K562 (cell line): Measurements from ENCODE around the gene CRAT. TPM values are rescaled to one million over a fixed set of nuclear protein-coding genes. Genes with fewer than 3 reads are reported as not detected.
A peak's percentile ranks its signal among the peaks of the same experiment; 100 is the strongest.

Source experiments
- ATF7 ChIP-seq: fragments of 450-650 bp; IDR thresholded peaks from 2 replicates; pipeline ENCODE4 v1.7.1; 2014; ENCODE audit warnings: mild to moderate bottlenecking, moderate library complexity
- CTCF ChIP-seq, 3 experiments: IDR thresholded peaks in 2 of 3; conservative IDR thresholded peaks in 1 of 3; 2 replicates each; pipeline ENCODE4 v1.5.1; 2011 to 2012; ENCODE audit warnings: low read length in 3 of 3, mild to moderate bottlenecking in 3 of 3, control low read depth in 2 of 3, improper control_type of control experiment in 1 of 3, inconsistent platforms in 1 of 3, low read depth in 1 of 3, mixed read lengths in 1 of 3, moderate library complexity in 1 of 3; ENCODE audit not compliant: insufficient read depth in 2 of 3
- DDX20 ChIP-seq: fragments of 450-650 bp; IDR thresholded peaks from 2 replicates; pipeline ENCODE4 v1.6.1; 2016; ENCODE audit warnings: missing genetic modification characterization, low read depth, mild to moderate bottlenecking, missing compliant biosample characterization, moderate library complexity
- ESRRB ChIP-seq: fragments of 250-450 bp; sonication (Bioruptor Pico); IDR thresholded peaks from 2 replicates; pipeline ENCODE4 v1.5.0; 2020; ENCODE audit warnings: mild to moderate bottlenecking, moderate library complexity, borderline replicate concordance
- EZH2 ChIP-seq: IDR thresholded peaks from 2 replicates; pipeline ENCODE4 v1.6.1; 2012; ENCODE audit warnings: low read depth, mild to moderate bottlenecking, inconsistent platforms, low read length, borderline replicate concordance
- ID3 ChIP-seq, 2 experiments: fragments of 250-450 bp in 1 of 2; fragments of 450-650 bp in 1 of 2; sonication (Bioruptor Pico) in 1 of 2; IDR thresholded peaks; 2 replicates each; pipeline versions ENCODE4 v1.6.1 to v1.8.0; 2016 to 2021; ENCODE audit warnings: mild to moderate bottlenecking in 2 of 2, moderate library complexity in 2 of 2, missing compliant biosample characterization in 1 of 2, missing genetic modification characterization in 1 of 2
- KLF13 ChIP-seq: fragments of 450-650 bp; IDR thresholded peaks from 2 replicates; pipeline ENCODE4 v1.6.1; 2016; ENCODE audit warnings: missing genetic modification characterization, low read depth, mild to moderate bottlenecking, missing compliant biosample characterization, moderate library complexity, borderline replicate concordance
- NCOA1 ChIP-seq: fragments of 450-650 bp; IDR thresholded peaks from 2 replicates; pipeline ENCODE4 v1.6.1; 2016; ENCODE audit warnings: low read depth
- NEUROD1 ChIP-seq: fragments of 150-350 bp; IDR thresholded peaks from 2 replicates; pipeline ENCODE4 v1.6.1; 2014; ENCODE audit warnings: borderline replicate concordance, low read length, low read depth; ENCODE audit not compliant: partially characterized antibody
- NONO ChIP-seq, 2 experiments: fragments of 200-400 bp in 1 of 2; fragments of 450-650 bp in 1 of 2; formaldehyde crosslinking in 1 of 2; IDR thresholded peaks; 2 replicates each; pipeline ENCODE4 v1.6.1; 2017; ENCODE audit warnings: low read depth in 2 of 2, mild to moderate bottlenecking in 2 of 2, moderate library complexity in 2 of 2, low read length in 1 of 2
- NR1H2 ChIP-seq: sonication (generic); formaldehyde crosslinking; IDR thresholded peaks from 2 replicates; pipeline ENCODE4 v1.4.0; 2020; ENCODE audit warnings: mild to moderate bottlenecking, missing genetic modification reagents
- POLR2H ChIP-seq: IDR thresholded peaks from 2 replicates; pipeline ENCODE4 v1.6.1; 2016; ENCODE audit warnings: missing genetic modification characterization, low read depth, mild to moderate bottlenecking, control low read depth, missing compliant biosample characterization, moderate library complexity
- SRF ChIP-seq, 2 experiments: fragments of 250-450, 450-650 bp in 1 of 2; sonication (Bioruptor Pico) in 1 of 2; sonication (generic) in 1 of 2; formaldehyde crosslinking; IDR thresholded peaks; 2 replicates each; pipeline versions ENCODE4 v1.5.0 to v1.5.1; 2020 to 2022; ENCODE audit warnings: mild to moderate bottlenecking in 1 of 2, missing genetic modification reagents in 1 of 2
- TCF7L2 ChIP-seq: fragments of 150-350 bp; IDR thresholded peaks from 2 replicates; pipeline ENCODE4 v1.6.1; 2016; ENCODE audit warnings: low read depth, mild to moderate bottlenecking, low read length, moderate library complexity
- ZNF140 ChIP-seq: fragments of 250-450 bp; sonication (Bioruptor Pico); IDR thresholded peaks from 2 replicates; pipeline ENCODE4 v1.8.0; 2021; ENCODE audit warnings: moderate library complexity, mild to moderate bottlenecking, inconsistent platforms
- ZNF232 ChIP-seq: sonication (generic); formaldehyde crosslinking; IDR thresholded peaks from 2 replicates; pipeline ENCODE4 v1.8.0; 2022; ENCODE audit warnings: mild to moderate bottlenecking, missing genetic modification reagents
- ZNF408 ChIP-seq: fragments of 250-450 bp; sonication (Bioruptor Pico); IDR thresholded peaks from 2 replicates; pipeline ENCODE4 v1.4.0; 2020; ENCODE audit warnings: low read depth, mild to moderate bottlenecking, moderate library complexity
- ZNF507 ChIP-seq: conservative IDR thresholded peaks from 2 replicates; pipeline ENCODE4 v1.6.1; 2017; ENCODE audit warnings: missing genetic modification characterization, missing compliant biosample characterization
- polyA plus RNA-seq, 8 experiments: library from polyadenylated mRNA; depleted of rRNA in 4 of 8; stranded (reverse) in 5 of 8; unstranded in 3 of 8; fragments of >200 nt; fragmentation: Nextera tagmentation in 2 of 8; fragmentation: Illumina TruSeq in 1 of 8; extraction: Ambion mirVana in 2 of 8; extraction: Trizol in 1 of 8; gene quantifications; 2 replicates each; pipeline versions ENCODE4 v1.2.1 to v1.2.3, GENCODE V29; 2011 to 2014; ENCODE audit warnings: inconsistent platforms in 1 of 8, missing spikeins in 1 of 8
- total RNA-seq, 7 experiments: library from RNA; depleted of rRNA in 6 of 7; stranded (reverse); fragments of >200 nt in 6 of 7; fragmentation: Illumina TruSeq in 2 of 7; extraction: Trizol in 2 of 7; gene quantifications; 2 replicates each; pipeline versions ENCODE4 v1.2.1 to v1.2.3, GENCODE V29; 2011 to 2021; ENCODE audit warnings: low replicate concordance in 1 of 7
- TF ChIP-seq, protein P1 (sequence below): IDR thresholded peaks from 2 replicates; pipeline ENCODE4 v1.6.1; 2011; ENCODE audit warnings: borderline replicate concordance, low read depth, mild to moderate bottlenecking, moderate library complexity, low read length; ENCODE audit not compliant: insufficient read depth, poor library complexity, severe bottlenecking
- TF ChIP-seq, protein P2 (sequence below): fragments of 450-650 bp; formaldehyde crosslinking; IDR thresholded peaks from 2 replicates; pipeline ENCODE4 v1.4.0; 2020; ENCODE audit warnings: mild to moderate bottlenecking, moderate library complexity

CRAT gene
- total and polyA plus RNA-seq, 9 of the 15 experiments (the other 6 are each of a cell fraction or from before 2014, with no cell fraction given): 0.20 to 13.8 (median 5.4) TPM

- no peak for TF ChIP-seq TCF7L2
- TF ChIP-seq ZNF408 (CRISPR knock-in tag): no peak
- peak; percentile 26 to 47 (median 36); a peak in 4 of 6 replicates for TF ChIP-seq CTCF (IDR thresholded peaks at IDR 0.05 in 2 of 3, conservative IDR thresholded peaks at IDR 0.05 in 1 of 3; ENCODE audit: insufficient read depth in 2 of 3, low read depth in 1 of 3, low read length in 3 of 3)
- no peak for TF ChIP-seq ID3 (CRISPR knock-in tag; IDR thresholded peaks at IDR 0.05)
- TF ChIP-seq ID3 (tag; IDR thresholded peaks at IDR 0.05): peak; percentile 96
- peak; percentile 61; the same call in 1 of the 2 replicates for TF ChIP-seq EZH2
- no peak for TF ChIP-seq ESRRB (CRISPR knock-in tag)
- no peak for TF ChIP-seq ZNF507 (tag)
- no peak for TF ChIP-seq DDX20 (tag)
- TF ChIP-seq ZNF232 (CRISPR knock-in tag): no peak
- peak; percentile 94 for TF ChIP-seq NEUROD1
- TF ChIP-seq, protein P1, sequence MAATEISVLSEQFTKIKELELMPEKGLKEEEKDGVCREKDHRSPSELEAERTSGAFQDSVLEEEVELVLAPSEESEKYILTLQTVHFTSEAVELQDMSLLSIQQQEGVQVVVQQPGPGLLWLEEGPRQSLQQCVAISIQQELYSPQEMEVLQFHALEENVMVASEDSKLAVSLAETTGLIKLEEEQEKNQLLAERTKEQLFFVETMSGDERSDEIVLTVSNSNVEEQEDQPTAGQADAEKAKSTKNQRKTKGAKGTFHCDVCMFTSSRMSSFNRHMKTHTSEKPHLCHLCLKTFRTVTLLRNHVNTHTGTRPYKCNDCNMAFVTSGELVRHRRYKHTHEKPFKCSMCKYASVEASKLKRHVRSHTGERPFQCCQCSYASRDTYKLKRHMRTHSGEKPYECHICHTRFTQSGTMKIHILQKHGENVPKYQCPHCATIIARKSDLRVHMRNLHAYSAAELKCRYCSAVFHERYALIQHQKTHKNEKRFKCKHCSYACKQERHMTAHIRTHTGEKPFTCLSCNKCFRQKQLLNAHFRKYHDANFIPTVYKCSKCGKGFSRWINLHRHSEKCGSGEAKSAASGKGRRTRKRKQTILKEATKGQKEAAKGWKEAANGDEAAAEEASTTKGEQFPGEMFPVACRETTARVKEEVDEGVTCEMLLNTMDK: no peak
- TF ChIP-seq NCOA1: peak; percentile 92
- TF ChIP-seq ATF7: peak; percentile 79
- TF ChIP-seq KLF13 (tag): peak; percentile 66
- TF ChIP-seq POLR2H (tag): no peak
- 0 out of 2 replicates have a peak, but pooled peaks have one; percentile 66 for TF ChIP-seq NR1H2 (CRISPR knock-in tag)
- TF ChIP-seq SRF (CRISPR knock-in tag; IDR thresholded peaks at IDR 0.05): no peak
- no peak for TF ChIP-seq ZNF140 (CRISPR knock-in tag)
- TF ChIP-seq, protein P2, sequence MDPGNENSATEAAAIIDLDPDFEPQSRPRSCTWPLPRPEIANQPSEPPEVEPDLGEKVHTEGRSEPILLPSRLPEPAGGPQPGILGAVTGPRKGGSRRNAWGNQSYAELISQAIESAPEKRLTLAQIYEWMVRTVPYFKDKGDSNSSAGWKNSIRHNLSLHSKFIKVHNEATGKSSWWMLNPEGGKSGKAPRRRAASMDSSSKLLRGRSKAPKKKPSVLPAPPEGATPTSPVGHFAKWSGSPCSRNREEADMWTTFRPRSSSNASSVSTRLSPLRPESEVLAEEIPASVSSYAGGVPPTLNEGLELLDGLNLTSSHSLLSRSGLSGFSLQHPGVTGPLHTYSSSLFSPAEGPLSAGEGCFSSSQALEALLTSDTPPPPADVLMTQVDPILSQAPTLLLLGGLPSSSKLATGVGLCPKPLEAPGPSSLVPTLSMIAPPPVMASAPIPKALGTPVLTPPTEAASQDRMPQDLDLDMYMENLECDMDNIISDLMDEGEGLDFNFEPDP (CRISPR knock-in tag): 0 out of 2 replicates have a peak, but pooled peaks have one; percentile 18
- peak in 1 of 2 experiments; percentile 86; a peak in 2 of 4 replicates for TF ChIP-seq NONO (IDR thresholded peaks at IDR 0.05; ENCODE audit: low read depth in 2 of 2, low read length in 1 of 2)
Observed at GRCh38 chr9:129068990-129069861, 41.4 kb downstream of the CRAT start (continued).
